Measurements from ENCODE around the gene POU2AF3. TPM values are rescaled to one million over a fixed set of nuclear protein-coding genes. Genes with fewer than 3 reads are reported as not detected.

POU2AF3 gene
- total RNA-seq, 1 experiment from 2014 or later: not detected

- TF ChIP-seq CTCF (IDR thresholded peaks at IDR 0.05 in 2 of 3, conservative IDR thresholded peaks at IDR 0.05 in 1 of 3; ENCODE audit: borderline replicate concordance in 1 of 3, insufficient read depth in 1 of 3, low read depth in 2 of 3, low read length in 2 of 3) (no peak), CBX3 (IDR thresholded peaks at IDR 0.05; ENCODE audit: low read depth) (no peak), ELF1 (IDR thresholded peaks at IDR 0.05; ENCODE audit: borderline replicate concordance, low read depth) (no peak)
Observed at GRCh38 chr11:111327908-111328624, 29.7 kb downstream of the POU2AF3 start (continued).

GRCh38 chr11:111329306-111330204 is 31.2 kb downstream of the POU2AF3 start:
- no peak for ATAC-seq
- no peak for TF ChIP-seq MAX (IDR thresholded peaks at IDR 0.05)
- no peak for TF ChIP-seq YY1 (IDR thresholded peaks at IDR 0.05; ENCODE audit: extremely low read depth, insufficient replicate concordance, low read depth, low read length)
- TF ChIP-seq JUND (IDR thresholded peaks at IDR 0.05): no peak
- TF ChIP-seq, protein P1, sequence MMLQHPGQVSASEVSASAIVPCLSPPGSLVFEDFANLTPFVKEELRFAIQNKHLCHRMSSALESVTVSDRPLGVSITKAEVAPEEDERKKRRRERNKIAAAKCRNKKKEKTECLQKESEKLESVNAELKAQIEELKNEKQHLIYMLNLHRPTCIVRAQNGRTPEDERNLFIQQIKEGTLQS (IDR thresholded peaks at IDR 0.05): no peak
- TF ChIP-seq EZH2 (IDR thresholded peaks at IDR 0.05): no peak
- TF ChIP-seq, protein P2, sequence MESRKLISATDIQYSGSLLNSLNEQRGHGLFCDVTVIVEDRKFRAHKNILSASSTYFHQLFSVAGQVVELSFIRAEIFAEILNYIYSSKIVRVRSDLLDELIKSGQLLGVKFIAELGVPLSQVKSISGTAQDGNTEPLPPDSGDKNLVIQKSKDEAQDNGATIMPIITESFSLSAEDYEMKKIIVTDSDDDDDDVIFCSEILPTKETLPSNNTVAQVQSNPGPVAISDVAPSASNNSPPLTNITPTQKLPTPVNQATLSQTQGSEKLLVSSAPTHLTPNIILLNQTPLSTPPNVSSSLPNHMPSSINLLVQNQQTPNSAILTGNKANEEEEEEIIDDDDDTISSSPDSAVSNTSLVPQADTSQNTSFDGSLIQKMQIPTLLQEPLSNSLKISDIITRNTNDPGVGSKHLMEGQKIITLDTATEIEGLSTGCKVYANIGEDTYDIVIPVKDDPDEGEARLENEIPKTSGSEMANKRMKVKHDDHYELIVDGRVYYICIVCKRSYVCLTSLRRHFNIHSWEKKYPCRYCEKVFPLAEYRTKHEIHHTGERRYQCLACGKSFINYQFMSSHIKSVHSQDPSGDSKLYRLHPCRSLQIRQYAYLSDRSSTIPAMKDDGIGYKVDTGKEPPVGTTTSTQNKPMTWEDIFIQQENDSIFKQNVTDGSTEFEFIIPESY (IDR thresholded peaks at IDR 0.05; ENCODE audit: extremely low read depth, insufficient replicate concordance, low read length): no peak
- no peak for TF ChIP-seq ZFX (IDR thresholded peaks at IDR 0.05)
- no peak for TF ChIP-seq RAD21 (IDR thresholded peaks at IDR 0.05; ENCODE audit: low read depth)
- no peak for TF ChIP-seq ELF1 (IDR thresholded peaks at IDR 0.05; ENCODE audit: borderline replicate concordance, low read depth)
- no peak for TF ChIP-seq ZNF274 (IDR thresholded peaks at IDR 0.05; ENCODE audit: low read depth, low read length)
- TF ChIP-seq POLR2A (IDR thresholded peaks at IDR 0.05; ENCODE audit: borderline replicate concordance, extremely low read depth, insufficient read depth, insufficient read length): no peak
- no peak for TF ChIP-seq EZH2phosphoT487 (IDR thresholded peaks at IDR 0.05; ENCODE audit: borderline replicate concordance)
- TF ChIP-seq TCF7L2 (IDR thresholded peaks at IDR 0.05; ENCODE audit: borderline replicate concordance, extremely low read depth, insufficient read depth, insufficient read length): no peak
- no peak for TF ChIP-seq CTCF (IDR thresholded peaks at IDR 0.05 in 2 of 3, conservative IDR thresholded peaks at IDR 0.05 in 1 of 3; ENCODE audit: borderline replicate concordance in 1 of 3, insufficient read depth in 1 of 3, low read depth in 2 of 3, low read length in 2 of 3)

More at GRCh38 chr11:111329306-111330204, 31.2 kb downstream of the POU2AF3 start:
- intact Hi-C loops (cut with micrococcal nuclease): no loop called here
- H3K9me3 ChIP-seq (ENCODE audit: control insufficient read depth in 1 of 2, insufficient read depth in 1 of 2, low read depth in 1 of 2, low read length in 2 of 2): no peaks in the 10 kb centered on the region
- no peaks in the 10 kb centered on the region for H3K36me3 ChIP-seq (ENCODE audit: control insufficient read depth in 1 of 2, insufficient read depth in 2 of 2, low read length in 2 of 2)
- H3K4me2 ChIP-seq (ENCODE audit: low read length): no peak overlapping the region
- ChIA-PET RAD21 (ENCODE audit: low non-redundant PET in 1 of 2, low total read pairs in 2 of 2, uncharacterized antibody in 2 of 2, unreplicated experiment in 2 of 2) (no interaction called here), CTCF (no interaction called here), POLR2A (no interaction called here)
- no TSS peak for BruUV-seq (replicated peaks)
- H4K20me1 ChIP-seq (ENCODE audit: insufficient read depth): no peaks in the 10 kb centered on the region
- no peak for DNase-seq (ENCODE audit: low read depth, low spot score)
- no peak overlapping the region for H3K9ac ChIP-seq (ENCODE audit: low read length)
- no peaks in the 10 kb centered on the region for H3K9me2 ChIP-seq (ENCODE audit: insufficient read depth)
- no peaks in the 10 kb centered on the region for H3K79me2 ChIP-seq (ENCODE audit: insufficient read depth, low read length)
- H3K27ac ChIP-seq (ENCODE audit: low read depth, low read length): no peak overlapping the region
- no peak overlapping the region for H2AFZ ChIP-seq (ENCODE audit: low read depth, low read length, poor library complexity, severe bottlenecking)
- no peaks in the 10 kb centered on the region for H3K4me1 ChIP-seq (ENCODE audit: control insufficient read depth in 1 of 2, insufficient read depth in 2 of 2, low read length in 2 of 2)
- H3K27me3 ChIP-seq (ENCODE audit: insufficient read depth, low read length): peaks cover 8% of the 10 kb centered on the region; the same call in 1 of the 2 replicates
- no peak overlapping the region for H3K4me3 ChIP-seq (replicated peaks in 1 of 2; ENCODE audit: low read depth in 1 of 2, low read length in 2 of 2)

All from HCT116 (cell line).